A549 (cell line): Measurements from ENCODE around the gene SUPT20HL1.

Source experiments
- CTCF ChIP-seq: fragments of >200 bp; sonication (Bioruptor Twin); formaldehyde crosslinking; IDR thresholded peaks from 3 replicates; pipeline ENCODE4 v1.5.1; 2016
- RCOR1 ChIP-seq: fragments of 150-350 bp; IDR thresholded peaks from 2 replicates; pipeline ENCODE4 v1.6.1; 2014; ENCODE audit warnings: antibody characterized with exemption, low read length, low read depth
- USF2 ChIP-seq: fragments of 450-650 bp; IDR thresholded peaks from 2 replicates; pipeline ENCODE4 v1.6.1; 2014; ENCODE audit warnings: antibody characterized with exemption

GRCh38 chrX:24332878-24333277 is 27.6 kb upstream of the SUPT20HL1 start:
- TF ChIP-seq RCOR1 (no peak), USF2 (no peak), CTCF (no peak)
